Endothelial cell (in vitro differentiated cells): ENCODE measurements around the gene MAML3. TPM values are rescaled to one million over a fixed set of nuclear protein-coding genes. Genes with fewer than 3 reads are reported as not detected.

Experiments used
- DNase-seq: peaks from one replicate; pipeline ENCODE4 v3.0.0; 2021; ENCODE audit warnings: low spot score
- H3K27ac Mint-ChIP-seq: one replicate; pipeline ENCODE4 v1.8.0; 2021; ENCODE audit warnings: mixed read lengths, inconsistent platforms; ENCODE audit not compliant: unreplicated experiment
- H3K27me3 Mint-ChIP-seq: one replicate; pipeline ENCODE4 v1.8.0; 2021; ENCODE audit warnings: mild to moderate bottlenecking, moderate library complexity, mixed read lengths, inconsistent platforms; ENCODE audit not compliant: unreplicated experiment
- H3K36me3 Mint-ChIP-seq: one replicate; pipeline ENCODE4 v1.8.0; 2021; ENCODE audit warnings: mild to moderate bottlenecking, low read depth, mixed read lengths, inconsistent platforms; ENCODE audit not compliant: unreplicated experiment
- H3K4me1 Mint-ChIP-seq: one replicate; pipeline ENCODE4 v1.8.0; 2021; ENCODE audit warnings: mild to moderate bottlenecking, mixed read lengths, inconsistent platforms; ENCODE audit not compliant: unreplicated experiment
- H3K4me3 Mint-ChIP-seq: one replicate; pipeline ENCODE4 v1.8.0; 2021; ENCODE audit warnings: mild to moderate bottlenecking, mixed read lengths, inconsistent platforms; ENCODE audit not compliant: unreplicated experiment
- H3K9me3 Mint-ChIP-seq: one replicate; pipeline ENCODE4 v1.8.0; 2021; ENCODE audit warnings: mixed read lengths, inconsistent platforms; ENCODE audit not compliant: unreplicated experiment
- total RNA-seq: library from RNA; stranded (reverse); fragmentation: NEBNext Ultra II Directional; extraction: Animal tissue kit (Norgen Biotek cat#: 25700); gene quantifications from one replicate; pipeline ENCODE4 v1.2.1, GENCODE V29; 2021; ENCODE audit not compliant: unreplicated experiment
- TF ChIP-seq, protein P1 (sequence below): fragments of 200-600 bp; sonication (generic); IDR thresholded peaks from one replicate; pipeline ENCODE4 v1.5.0; 2021; ENCODE audit warnings: antibody characterized with exemption; ENCODE audit not compliant: unreplicated experiment

Gene MAML3
- total RNA-seq, 1 donor from 2014 or later: 31.0 TPM

DNA sequence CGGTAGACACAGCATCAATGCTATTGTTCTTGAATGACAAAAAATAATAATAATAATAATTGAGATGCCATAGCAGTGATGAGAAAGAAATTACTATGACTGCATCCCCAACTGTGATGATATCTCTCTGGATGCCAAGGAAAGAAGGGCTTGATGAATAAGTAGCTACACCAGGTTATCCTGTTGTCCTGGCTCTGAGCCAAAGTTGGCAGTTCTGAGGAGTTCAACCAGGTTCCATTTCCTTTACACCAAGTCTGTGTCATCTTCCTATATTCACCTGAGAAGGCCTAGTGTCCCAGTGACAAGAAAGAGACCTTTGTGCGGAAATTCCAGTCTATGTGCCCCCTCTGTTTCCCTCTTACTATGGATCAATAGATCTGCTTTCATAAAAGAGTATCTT lies 3.4 kb upstream of the MAML3 start:
- no peaks in the 10 kb centered on the region for H3K9me3 Mint-ChIP-seq
- H3K4me3 Mint-ChIP-seq: no peak overlapping the region
- no peak overlapping the region for H3K27ac Mint-ChIP-seq
- H3K36me3 Mint-ChIP-seq: peaks cover 4% of the 10 kb centered on the region
- TF ChIP-seq, protein P1, sequence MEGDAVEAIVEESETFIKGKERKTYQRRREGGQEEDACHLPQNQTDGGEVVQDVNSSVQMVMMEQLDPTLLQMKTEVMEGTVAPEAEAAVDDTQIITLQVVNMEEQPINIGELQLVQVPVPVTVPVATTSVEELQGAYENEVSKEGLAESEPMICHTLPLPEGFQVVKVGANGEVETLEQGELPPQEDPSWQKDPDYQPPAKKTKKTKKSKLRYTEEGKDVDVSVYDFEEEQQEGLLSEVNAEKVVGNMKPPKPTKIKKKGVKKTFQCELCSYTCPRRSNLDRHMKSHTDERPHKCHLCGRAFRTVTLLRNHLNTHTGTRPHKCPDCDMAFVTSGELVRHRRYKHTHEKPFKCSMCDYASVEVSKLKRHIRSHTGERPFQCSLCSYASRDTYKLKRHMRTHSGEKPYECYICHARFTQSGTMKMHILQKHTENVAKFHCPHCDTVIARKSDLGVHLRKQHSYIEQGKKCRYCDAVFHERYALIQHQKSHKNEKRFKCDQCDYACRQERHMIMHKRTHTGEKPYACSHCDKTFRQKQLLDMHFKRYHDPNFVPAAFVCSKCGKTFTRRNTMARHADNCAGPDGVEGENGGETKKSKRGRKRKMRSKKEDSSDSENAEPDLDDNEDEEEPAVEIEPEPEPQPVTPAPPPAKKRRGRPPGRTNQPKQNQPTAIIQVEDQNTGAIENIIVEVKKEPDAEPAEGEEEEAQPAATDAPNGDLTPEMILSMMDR: no peak
- H3K27me3 Mint-ChIP-seq: peaks cover 9% of the 10 kb centered on the region
- no peak for DNase-seq
- peaks cover 6% of the 10 kb centered on the region for H3K4me1 Mint-ChIP-seq

DNA sequence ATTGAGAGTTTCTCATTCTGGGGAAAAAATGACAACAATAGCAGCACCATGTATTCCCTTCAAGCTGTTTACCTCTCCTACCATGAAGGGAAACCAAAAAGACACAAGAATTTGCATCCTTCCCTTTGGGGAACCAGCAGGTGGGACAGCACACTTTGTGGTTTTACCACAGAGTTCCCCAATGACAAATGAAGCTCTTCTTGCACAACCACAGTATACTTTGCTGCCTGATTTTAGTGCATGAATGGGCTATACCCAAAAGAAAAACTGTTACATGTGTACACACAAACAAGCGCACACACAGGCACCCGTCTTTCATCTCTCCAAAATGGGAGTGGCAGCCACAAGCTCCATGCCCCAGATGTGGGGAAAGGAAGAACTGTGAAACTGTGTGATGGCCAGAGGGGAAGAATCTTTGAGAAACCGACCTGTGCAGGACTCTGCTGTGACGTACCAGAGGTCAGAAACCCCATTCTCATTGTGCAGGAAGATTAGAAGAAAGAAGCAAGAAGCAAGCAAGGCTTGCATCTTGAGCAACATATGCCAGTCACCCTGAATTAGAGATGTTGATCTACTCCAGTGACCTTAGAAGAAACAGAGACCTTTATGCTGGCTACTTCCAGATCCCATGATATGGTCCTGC lies 2.7 kb upstream of the MAML3 start:
- Mint-ChIP-seq H3K4me3 (no peak overlapping the region), H3K27me3 (peaks cover 9% of the 10 kb centered on the region), H3K36me3 (peaks cover 4% of the 10 kb centered on the region), H3K4me1 (peaks cover 6% of the 10 kb centered on the region), H3K27ac (no peak overlapping the region), H3K9me3 (no peaks in the 10 kb centered on the region)
- TF ChIP-seq, protein P1: no peak
- DNase-seq: no peak

GRCh38 chr4:140154572-140154891 lies 548 bp upstream of the MAML3 start:
- Mint-ChIP-seq H3K27me3 (peaks cover 14% of the 10 kb centered on the region), H3K9me3 (no peaks in the 10 kb centered on the region), H3K4me1 (peaks cover 7% of the 10 kb centered on the region), H3K4me3 (peak overlapping the region; percentile 100), H3K27ac (peak overlapping the region; percentile 95), H3K36me3 (peaks cover 4% of the 10 kb centered on the region)
- TF ChIP-seq, protein P1: no peak
- no peak for DNase-seq

GRCh38 chr4:140153419-140153717 lies 616 bp downstream of the MAML3 start:
- Mint-ChIP-seq H3K36me3 (peaks cover 4% of the 10 kb centered on the region), H3K4me3 (peak overlapping the region; percentile 100), H3K9me3 (peaks cover 4% of the 10 kb centered on the region), H3K27ac (peak overlapping the region; percentile 93), H3K27me3 (peaks cover 14% of the 10 kb centered on the region), H3K4me1 (peaks cover 18% of the 10 kb centered on the region)
- no peak for DNase-seq
- TF ChIP-seq, protein P1: no peak

DNA sequence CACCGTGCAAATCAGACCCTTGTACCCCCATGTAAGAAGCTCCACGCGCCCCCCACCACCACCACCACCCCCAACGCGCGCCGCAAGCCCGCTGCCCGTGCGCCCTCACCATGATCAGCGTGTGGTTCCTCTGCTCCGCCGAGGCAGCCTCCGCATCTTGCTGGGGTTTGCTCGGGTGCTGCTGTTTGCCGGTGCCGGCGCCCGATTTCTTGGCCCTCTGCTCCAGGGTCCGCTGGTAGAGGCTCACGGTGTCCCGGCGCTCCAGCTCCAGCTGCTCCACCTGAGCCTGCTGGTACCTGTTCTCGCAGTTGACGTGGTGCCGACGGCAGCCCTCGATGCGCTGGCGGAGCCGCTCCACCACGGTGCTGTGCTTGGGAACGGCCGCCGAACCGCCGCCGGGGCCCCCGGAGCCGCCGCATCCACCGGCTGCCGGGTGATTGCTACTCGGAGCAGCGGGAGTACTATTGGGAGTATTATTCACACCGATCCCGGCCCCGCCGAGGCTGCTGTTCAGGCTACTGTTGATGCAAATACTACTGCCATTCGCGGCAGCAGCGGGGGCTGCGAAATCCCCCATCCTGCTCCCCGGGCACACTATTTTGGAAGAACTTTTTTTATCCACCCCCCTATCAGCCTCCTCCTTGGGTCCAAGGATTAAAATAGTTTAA lies 1.1 kb downstream of the MAML3 start:
- peak overlapping the region; percentile 93 for H3K27ac Mint-ChIP-seq
- peaks cover 4% of the 10 kb centered on the region for H3K36me3 Mint-ChIP-seq
- peak; percentile 62 for DNase-seq
- peaks cover 4% of the 10 kb centered on the region for H3K9me3 Mint-ChIP-seq
- H3K4me1 Mint-ChIP-seq: peaks cover 23% of the 10 kb centered on the region
- peaks cover 14% of the 10 kb centered on the region for H3K27me3 Mint-ChIP-seq
- peak overlapping the region; percentile 100 for H3K4me3 Mint-ChIP-seq
- TF ChIP-seq, protein P1: no peak
